ENCODE results near the gene CEP97.

CEP97 gene

DNA sequence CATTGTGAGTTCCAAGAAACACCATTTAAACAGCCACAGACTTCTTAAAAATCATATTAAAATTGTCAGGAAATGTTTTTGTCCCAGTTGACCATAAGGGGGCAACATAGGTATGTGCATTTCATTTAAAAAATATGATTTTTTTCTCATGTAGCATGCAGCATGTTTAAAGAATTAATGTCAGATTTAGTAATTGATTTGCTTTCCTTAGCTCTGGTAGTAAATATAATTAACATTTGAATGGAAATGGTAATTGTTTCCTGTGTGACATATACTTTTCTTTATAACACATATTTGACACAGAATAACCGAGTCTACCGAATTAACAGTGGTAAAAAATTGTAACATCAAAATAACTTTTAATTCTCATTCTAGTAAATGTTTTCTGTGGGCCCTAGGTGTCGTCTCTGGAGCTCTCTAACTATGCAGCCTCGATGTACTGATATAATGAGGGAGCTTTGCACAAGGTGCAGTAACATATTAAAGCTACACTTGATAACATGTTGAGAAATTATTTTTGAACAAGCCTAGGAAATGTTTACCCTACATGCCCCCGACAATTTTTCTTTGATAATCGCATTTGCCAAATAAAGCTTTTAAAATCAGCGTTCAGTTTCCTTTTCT, 89.5 kb downstream of the CEP97 start:
- no peak for DNase-seq (ENCODE audit: low read depth in 2 of 2)

DNA sequence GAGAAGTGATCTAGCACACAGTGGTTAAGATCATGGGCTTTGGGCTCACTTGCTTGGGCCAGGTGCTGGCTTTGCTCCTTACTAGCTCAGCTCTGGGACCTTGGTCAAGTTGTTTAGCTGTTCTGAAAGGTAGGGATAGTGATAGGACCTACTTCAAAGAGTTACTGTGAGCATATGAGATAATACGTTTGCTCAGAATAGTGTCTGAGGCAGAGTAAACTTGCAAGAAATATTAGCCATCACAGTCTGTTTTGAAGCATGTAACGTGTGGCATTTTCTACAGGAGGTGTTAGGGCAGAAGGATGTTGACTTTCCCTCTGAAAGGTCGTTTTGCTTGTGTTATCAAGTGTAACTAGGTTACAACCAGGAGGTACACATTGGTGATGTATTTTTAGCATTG, 90.4 kb downstream of the CEP97 start:
- DNase-seq (ENCODE audit: low read depth in 2 of 2) = no peak

GRCh38 chr3:101816215-101817149, 92.1 kb downstream of the CEP97 start:
- no peak for DNase-seq (ENCODE audit: low read depth in 2 of 2)

GRCh38 chr3:101817992-101818391, 93.6 kb downstream of the CEP97 start:
- DNase-seq (ENCODE audit: low read depth in 2 of 2) = no peak

GRCh38 chr3:101819649-101820206, 95.3 kb downstream of the CEP97 start:
- DNase-seq (ENCODE audit: low read depth in 2 of 2) = no peak

Data from stimulated activated CD8-positive, alpha-beta memory T cell treated with anti-CD3 and anti-CD28 coated beads, Interleukin-7, amount 100 ng/mL, for 1 hour (primary cell).